Measurements from ENCODE around the gene CDX1.

The CDX1 gene

DNA sequence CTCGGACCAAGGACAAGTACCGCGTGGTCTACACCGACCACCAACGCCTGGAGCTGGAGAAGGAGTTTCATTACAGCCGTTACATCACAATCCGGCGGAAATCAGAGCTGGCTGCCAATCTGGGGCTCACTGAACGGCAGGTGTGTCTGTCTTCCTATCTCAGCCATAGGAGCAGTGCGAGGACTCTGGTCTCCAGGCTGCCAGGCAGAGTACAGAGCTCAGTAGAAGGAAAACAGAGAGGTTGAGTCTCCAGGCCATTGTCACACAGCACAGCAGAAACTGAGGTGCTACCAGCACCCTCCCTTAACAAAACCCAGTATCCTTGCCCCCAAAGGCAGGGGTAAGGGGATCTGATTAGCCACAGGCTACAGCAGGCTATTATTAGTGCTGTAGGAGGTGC lies 16.2 kb downstream of the CDX1 start:
- TF ChIP-seq, protein P1, sequence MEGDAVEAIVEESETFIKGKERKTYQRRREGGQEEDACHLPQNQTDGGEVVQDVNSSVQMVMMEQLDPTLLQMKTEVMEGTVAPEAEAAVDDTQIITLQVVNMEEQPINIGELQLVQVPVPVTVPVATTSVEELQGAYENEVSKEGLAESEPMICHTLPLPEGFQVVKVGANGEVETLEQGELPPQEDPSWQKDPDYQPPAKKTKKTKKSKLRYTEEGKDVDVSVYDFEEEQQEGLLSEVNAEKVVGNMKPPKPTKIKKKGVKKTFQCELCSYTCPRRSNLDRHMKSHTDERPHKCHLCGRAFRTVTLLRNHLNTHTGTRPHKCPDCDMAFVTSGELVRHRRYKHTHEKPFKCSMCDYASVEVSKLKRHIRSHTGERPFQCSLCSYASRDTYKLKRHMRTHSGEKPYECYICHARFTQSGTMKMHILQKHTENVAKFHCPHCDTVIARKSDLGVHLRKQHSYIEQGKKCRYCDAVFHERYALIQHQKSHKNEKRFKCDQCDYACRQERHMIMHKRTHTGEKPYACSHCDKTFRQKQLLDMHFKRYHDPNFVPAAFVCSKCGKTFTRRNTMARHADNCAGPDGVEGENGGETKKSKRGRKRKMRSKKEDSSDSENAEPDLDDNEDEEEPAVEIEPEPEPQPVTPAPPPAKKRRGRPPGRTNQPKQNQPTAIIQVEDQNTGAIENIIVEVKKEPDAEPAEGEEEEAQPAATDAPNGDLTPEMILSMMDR (IDR thresholded peaks at IDR 0.05; ENCODE audit: borderline replicate concordance, insufficient read depth, low read depth, low read length): no peak
- no peak overlapping the region for H3K4me3 ChIP-seq (ENCODE audit: low read depth, low read length)

DNA sequence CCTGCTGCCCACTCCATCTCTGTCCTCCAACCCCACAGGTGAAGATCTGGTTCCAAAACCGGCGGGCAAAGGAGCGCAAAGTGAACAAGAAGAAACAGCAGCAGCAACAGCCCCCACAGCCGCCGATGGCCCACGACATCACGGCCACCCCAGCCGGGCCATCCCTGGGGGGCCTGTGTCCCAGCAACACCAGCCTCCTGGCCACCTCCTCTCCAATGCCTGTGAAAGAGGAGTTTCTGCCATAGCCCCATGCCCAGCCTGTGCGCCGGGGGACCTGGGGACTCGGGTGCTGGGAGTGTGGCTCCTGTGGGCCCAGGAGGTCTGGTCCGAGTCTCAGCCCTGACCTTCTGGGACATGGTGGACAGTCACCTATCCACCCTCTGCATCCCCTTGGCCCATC lies 16.9 kb downstream of the CDX1 start:
- H3K4me3 ChIP-seq (ENCODE audit: low read depth, low read length): no peak overlapping the region
- TF ChIP-seq, protein P1 (IDR thresholded peaks at IDR 0.05; ENCODE audit: borderline replicate concordance, insufficient read depth, low read depth, low read length): no peak

DNA sequence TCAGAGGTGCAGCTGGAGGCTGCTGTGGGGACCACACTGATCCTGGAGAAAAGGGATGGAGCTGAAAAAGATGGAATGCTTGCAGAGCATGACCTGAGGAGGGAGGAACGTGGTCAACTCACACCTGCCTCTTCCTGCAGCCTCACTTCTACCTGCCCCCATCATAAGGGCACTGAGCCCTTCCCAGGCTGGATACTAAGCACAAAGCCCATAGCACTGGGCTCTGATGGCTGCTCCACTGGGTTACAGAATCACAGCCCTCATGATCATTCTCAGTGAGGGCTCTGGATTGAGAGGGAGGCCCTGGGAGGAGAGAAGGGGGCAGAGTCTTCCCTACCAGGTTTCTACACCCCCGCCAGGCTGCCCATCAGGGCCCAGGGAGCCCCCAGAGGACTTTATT lies 17.4 kb downstream of the CDX1 start:
- TF ChIP-seq, protein P1 (IDR thresholded peaks at IDR 0.05; ENCODE audit: borderline replicate concordance, insufficient read depth, low read depth, low read length): no peak

DNA sequence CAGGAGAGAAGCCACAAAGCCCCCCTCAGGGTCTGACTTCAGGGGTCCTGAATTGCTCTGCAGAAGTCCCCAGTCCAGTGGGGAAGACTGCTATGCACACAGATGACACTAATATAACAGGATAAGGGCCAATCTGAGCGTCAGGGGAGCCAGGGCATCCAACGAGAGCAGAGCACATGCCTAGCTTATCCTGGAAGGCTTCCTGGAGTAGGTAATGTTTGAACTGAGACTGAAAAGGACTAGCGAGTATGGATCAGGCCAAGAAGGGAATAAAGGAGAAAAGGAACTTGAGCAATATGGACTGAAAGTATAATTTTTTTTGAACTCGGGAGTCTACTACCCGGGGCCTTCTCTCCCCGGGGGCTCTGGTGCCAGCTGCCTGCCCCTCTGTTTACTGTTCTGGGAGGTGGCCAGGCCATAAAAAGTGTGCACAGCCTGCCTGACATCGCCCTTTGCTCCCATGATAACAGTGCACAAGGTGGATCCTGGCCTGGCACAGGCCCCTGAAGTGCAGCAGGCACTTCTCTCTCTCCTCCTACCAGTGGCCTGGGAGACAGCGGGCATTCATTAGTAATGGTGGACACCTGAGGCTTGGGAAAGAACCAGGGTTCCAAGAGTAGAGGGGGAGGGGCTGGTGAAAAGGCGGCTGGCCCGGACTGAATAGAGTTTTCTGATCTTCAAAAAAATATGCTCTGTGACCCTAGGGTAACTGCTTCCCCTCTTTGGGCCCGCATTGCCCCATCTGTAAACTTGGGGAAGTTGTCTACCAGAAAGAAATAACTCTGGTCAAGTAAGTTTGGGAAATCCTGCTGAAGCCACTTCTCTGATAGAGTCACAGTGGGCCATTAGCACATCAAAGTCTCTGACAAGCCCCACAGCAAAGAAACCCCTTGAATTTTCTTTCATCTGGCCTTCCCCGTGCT lies 18.7 kb downstream of the CDX1 start:
- no peak overlapping the region for H3K4me3 ChIP-seq (ENCODE audit: low read depth, low read length)
- TF ChIP-seq, protein P1 (IDR thresholded peaks at IDR 0.05; ENCODE audit: borderline replicate concordance, insufficient read depth, low read depth, low read length): no peak

More for the DNA sequence above, 17.4 kb downstream of the CDX1 start:
- H3K4me3 ChIP-seq (ENCODE audit: low read depth, low read length): no peak overlapping the region

DNA sequence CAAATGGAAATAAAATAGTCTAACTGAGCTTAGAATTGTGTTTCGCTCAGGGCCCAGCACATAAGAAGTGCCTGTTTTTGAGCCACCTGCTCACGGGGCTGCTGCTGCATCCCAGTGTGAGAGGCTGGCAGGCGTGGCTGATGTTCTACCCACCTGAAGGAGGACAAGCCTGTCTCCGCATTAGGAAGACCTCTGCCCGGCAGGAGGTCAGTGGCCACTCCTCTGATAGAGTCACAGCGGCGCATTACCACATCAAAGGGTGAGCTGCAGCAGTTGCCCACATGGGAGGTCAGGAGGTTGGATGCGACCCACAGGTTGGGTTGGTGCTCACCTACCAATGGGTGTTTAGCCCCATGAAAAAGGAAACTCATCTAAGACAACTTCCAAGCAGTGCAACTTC lies 19.6 kb downstream of the CDX1 start:
- TF ChIP-seq, protein P1 (IDR thresholded peaks at IDR 0.05; ENCODE audit: borderline replicate concordance, insufficient read depth, low read depth, low read length): no peak
- H3K4me3 ChIP-seq (ENCODE audit: low read depth, low read length): no peak overlapping the region

DNA sequence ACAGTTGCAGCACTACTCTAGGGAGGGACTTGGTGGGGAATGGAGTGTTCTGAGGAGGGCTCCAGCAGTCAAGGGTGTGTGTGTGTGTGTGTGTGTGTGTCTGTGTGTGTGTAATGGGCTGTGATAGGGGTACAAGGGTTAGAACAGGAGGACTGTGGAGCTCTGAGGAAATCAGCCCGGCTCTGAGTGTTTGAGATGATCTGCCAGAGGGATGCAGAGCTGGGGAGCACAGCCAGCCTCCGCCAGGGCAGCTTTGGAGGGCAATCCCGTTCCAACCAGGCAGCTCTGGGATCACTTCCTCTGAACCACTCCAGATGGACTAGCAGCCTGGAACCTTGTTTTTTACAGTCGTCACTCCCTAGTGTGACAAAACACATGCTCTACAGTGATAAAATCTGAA lies 20.3 kb downstream of the CDX1 start:
- TF ChIP-seq, protein P1 (IDR thresholded peaks at IDR 0.05; ENCODE audit: borderline replicate concordance, insufficient read depth, low read depth, low read length): no peak
- no peak overlapping the region for H3K4me3 ChIP-seq (ENCODE audit: low read depth, low read length)
